Measurements from ENCODE around the gene SH3BGRL3.
A peak's percentile ranks its signal among the peaks of the same experiment; 100 is the strongest.

Gene SH3BGRL3

GRCh38 chr1:26277719-26278118 lies 2.2 kb upstream of the SH3BGRL3 start:
- DNase-seq (ENCODE audit: low spot score) = peak; percentile 16

- DNase-seq (ENCODE audit: low spot score) = peak; percentile 79
Observed at GRCh38 chr1:26278303-26278702, 1.6 kb upstream of the SH3BGRL3 start.

- DNase-seq (ENCODE audit: low spot score) = peak; percentile 48
Observed at GRCh38 chr1:26278724-26279455, 996 bp upstream of the SH3BGRL3 start.

- DNase-seq (ENCODE audit: low spot score) = no peak
Observed at GRCh38 chr1:26280333-26281042, 602 bp downstream of the SH3BGRL3 start.

GRCh38 chr1:26281091-26281958 lies 1.4 kb downstream of the SH3BGRL3 start:
- DNase-seq (ENCODE audit: low spot score) = no peak

- DNase-seq (ENCODE audit: low spot score) = no peak
Observed at GRCh38 chr1:26281971-26282370, 2.1 kb downstream of the SH3BGRL3 start.

- no peak for DNase-seq (ENCODE audit: low spot score)
Observed at GRCh38 chr1:26282401-26282918, 2.6 kb downstream of the SH3BGRL3 start.

- DNase-seq (ENCODE audit: low spot score) = no peak
Observed at GRCh38 chr1:26283279-26283853, 3.5 kb downstream of the SH3BGRL3 start.

- no peak for DNase-seq (ENCODE audit: low spot score)
Observed at GRCh38 chr1:26283871-26284596, 4.1 kb downstream of the SH3BGRL3 start.

- peak; percentile 98 for DNase-seq (ENCODE audit: low spot score)
Observed at GRCh38 chr1:26284597-26285347, 4.9 kb downstream of the SH3BGRL3 start.

- peak; percentile 75 for DNase-seq (ENCODE audit: low spot score)
Observed at GRCh38 chr1:26285366-26286063, 5.6 kb downstream of the SH3BGRL3 start.

- no peak for DNase-seq (ENCODE audit: low spot score)
Observed at GRCh38 chr1:26286064-26286416, 6.2 kb downstream of the SH3BGRL3 start.

GRCh38 chr1:26287033-26287711 lies 7.3 kb downstream of the SH3BGRL3 start:
- peak; percentile 42 for DNase-seq (ENCODE audit: low spot score)

- DNase-seq (ENCODE audit: low spot score) = no peak
Observed at GRCh38 chr1:26287811-26288210, 7.9 kb downstream of the SH3BGRL3 start.

- peak; percentile 97 for DNase-seq (ENCODE audit: low spot score)
Observed at GRCh38 chr1:26288311-26288941, 8.5 kb downstream of the SH3BGRL3 start.

- peak; percentile 71 for DNase-seq (ENCODE audit: low spot score)
Observed at GRCh38 chr1:26289158-26290059, 9.5 kb downstream of the SH3BGRL3 start.

GRCh38 chr1:26290122-26290881 lies 10.4 kb downstream of the SH3BGRL3 start:
- DNase-seq (ENCODE audit: low spot score) = no peak

Data from hematopoietic multipotent progenitor cell treated with erythropoietin and hydrocortisone succinate and interleukin-3 and kit ligand, for 15 days (in vitro differentiated cells).